ENCODE results near the gene GNG4. TPM values are rescaled to one million over a fixed set of nuclear protein-coding genes. Genes with fewer than 3 reads are reported as not detected.

Gene GNG4
- total and polyA plus RNA-seq, 9 of the 15 experiments (the other 6 are each of a cell fraction or from before 2014, with no cell fraction given) = 0.06 to 0.58 (median 0.08) TPM; not detected in 4

- TF ChIP-seq ZNF589 (CRISPR knock-in tag; IDR thresholded peaks at IDR 0.05; ENCODE audit: low read depth) (peak; percentile 13; the same call in 1 of the 2 replicates), REST (IDR thresholded peaks at IDR 0.05; ENCODE audit: borderline replicate concordance) (no peak; the same call in 1 of the 2 replicates), REST (CRISPR knock-in tag; IDR thresholded peaks at IDR 0.05; ENCODE audit: low read depth) (peak; percentile 77; the same call in 1 of the 2 replicates), GTF2E2 (tag; IDR thresholded peaks at IDR 0.05) (no peak; the same call in 1 of the 2 replicates), TFAP4 (CRISPR knock-in tag; IDR thresholded peaks at IDR 0.05; ENCODE audit: borderline replicate concordance) (peak; percentile 97), NR2C2 (CRISPR knock-in tag; IDR thresholded peaks at IDR 0.05) (peak; percentile 50; the same call in 1 of the 2 replicates), NR2C2 (tag; IDR thresholded peaks at IDR 0.05) (peak; percentile 92), HEY1 (CRISPR knock-in tag; IDR thresholded peaks at IDR 0.05; ENCODE audit: borderline replicate concordance) (no peak), HINFP (tag; conservative IDR thresholded peaks at IDR 0.05; ENCODE audit: low read depth) (no peak), ETV5 (CRISPR knock-in tag; IDR thresholded peaks at IDR 0.05; ENCODE audit: low read depth) (peak; percentile 57), CBX2 (IDR thresholded peaks at IDR 0.05; ENCODE audit: insufficient read depth, low read length, poor library complexity, severe bottlenecking) (no peak), ELF1 (tag; IDR thresholded peaks at IDR 0.05) (peak; percentile 65; the same call in 1 of the 2 replicates), CTBP1 (IDR thresholded peaks at IDR 0.05; ENCODE audit: borderline replicate concordance) (peak; percentile 61; the same call in 1 of the 2 replicates), KDM2B (CRISPR knock-in tag; IDR thresholded peaks at IDR 0.05) (no peak; the same call in 1 of the 2 replicates), E2F5 (CRISPR knock-in tag; IDR thresholded peaks at IDR 0.05) (no peak; the same call in 1 of the 2 replicates)
Measured at GRCh38 chr1:235504494-235505222, 144.9 kb downstream of the GNG4 start (continued).

Data from K562 (cell line).